ENCODE measurements around the gene PRSS16.

Gene PRSS16

GRCh38 chr6:27251112-27251605, 3.7 kb downstream of the PRSS16 start:
- ATAC-seq (ENCODE audit: low read depth) (peak; percentile 88), DNase-seq (ENCODE audit: low spot score) (peak; percentile 98)
- no peaks in the 10 kb centered on the region for H3K9me3 ChIP-seq (ENCODE audit: severe bottlenecking)
- H3K4me3 ChIP-seq (ENCODE audit: severe bottlenecking) = peak overlapping the region; percentile 69
- H3K27ac ChIP-seq (ENCODE audit: poor library complexity, severe bottlenecking) = peak overlapping the region; percentile 29
- H3K27me3 ChIP-seq (ENCODE audit: insufficient read depth, poor library complexity, severe bottlenecking) = no peaks in the 10 kb centered on the region
- TF ChIP-seq CTCF (IDR thresholded peaks at IDR 0.05; ENCODE audit: poor library complexity, severe bottlenecking) = no peak
- no peaks in the 10 kb centered on the region for H3K4me1 ChIP-seq (ENCODE audit: insufficient read depth, poor library complexity, severe bottlenecking)
- H3K36me3 ChIP-seq (ENCODE audit: low read depth) = no peaks in the 10 kb centered on the region

- no peaks in the 10 kb centered on the region for H3K9me3 ChIP-seq (ENCODE audit: severe bottlenecking)
- H3K36me3 ChIP-seq (ENCODE audit: low read depth) = no peaks in the 10 kb centered on the region
- peak overlapping the region; percentile 29 for H3K27ac ChIP-seq (ENCODE audit: poor library complexity, severe bottlenecking)
- ATAC-seq (ENCODE audit: low read depth) (peak; percentile 84), DNase-seq (ENCODE audit: low spot score) (peak; percentile 91)
- H3K4me3 ChIP-seq (ENCODE audit: severe bottlenecking) = peak overlapping the region; percentile 69
- no peaks in the 10 kb centered on the region for H3K27me3 ChIP-seq (ENCODE audit: insufficient read depth, poor library complexity, severe bottlenecking)
- H3K4me1 ChIP-seq (ENCODE audit: insufficient read depth, poor library complexity, severe bottlenecking) = no peaks in the 10 kb centered on the region
- TF ChIP-seq CTCF (IDR thresholded peaks at IDR 0.05; ENCODE audit: poor library complexity, severe bottlenecking) = peak; percentile 68
Observed at GRCh38 chr6:27251606-27252251, 4.2 kb downstream of the PRSS16 start.

GRCh38 chr6:27254566-27254965, 7.1 kb downstream of the PRSS16 start:
- H3K27me3 ChIP-seq (ENCODE audit: insufficient read depth, poor library complexity, severe bottlenecking) = no peaks in the 10 kb centered on the region

GRCh38 chr6:27255866-27256265, 8.4 kb downstream of the PRSS16 start:
- ATAC-seq (ENCODE audit: low read depth) (no peak), DNase-seq (ENCODE audit: low spot score) (no peak)
- Histone ChIP-seq H3K36me3 (ENCODE audit: low read depth) (no peaks in the 10 kb centered on the region), H3K9me3 (ENCODE audit: severe bottlenecking) (peaks cover 2% of the 10 kb centered on the region), H3K4me3 (ENCODE audit: severe bottlenecking) (no peak overlapping the region), H3K4me1 (ENCODE audit: insufficient read depth, poor library complexity, severe bottlenecking) (no peaks in the 10 kb centered on the region), H3K27me3 (ENCODE audit: insufficient read depth, poor library complexity, severe bottlenecking) (no peaks in the 10 kb centered on the region), H3K27ac (ENCODE audit: poor library complexity, severe bottlenecking) (no peak overlapping the region)
- no peak for TF ChIP-seq CTCF (IDR thresholded peaks at IDR 0.05; ENCODE audit: poor library complexity, severe bottlenecking)

More at GRCh38 chr6:27254566-27254965, 7.1 kb downstream of the PRSS16 start:
- no peak for DNase-seq (ENCODE audit: low spot score)
- H3K27ac ChIP-seq (ENCODE audit: poor library complexity, severe bottlenecking) = no peak overlapping the region
- no peak overlapping the region for H3K4me3 ChIP-seq (ENCODE audit: severe bottlenecking)
- no peaks in the 10 kb centered on the region for H3K9me3 ChIP-seq (ENCODE audit: severe bottlenecking)
- no peaks in the 10 kb centered on the region for H3K36me3 ChIP-seq (ENCODE audit: low read depth)
- no peak for TF ChIP-seq CTCF (IDR thresholded peaks at IDR 0.05; ENCODE audit: poor library complexity, severe bottlenecking)
- H3K4me1 ChIP-seq (ENCODE audit: insufficient read depth, poor library complexity, severe bottlenecking) = no peaks in the 10 kb centered on the region
- ATAC-seq (ENCODE audit: low read depth) = no peak

GRCh38 chr6:27260369-27260768, 12.9 kb downstream of the PRSS16 start:
- no peaks in the 10 kb centered on the region for H3K36me3 ChIP-seq (ENCODE audit: low read depth)

More at GRCh38 chr6:27260369-27260768, 12.9 kb downstream of the PRSS16 start:
- Histone ChIP-seq H3K27me3 (ENCODE audit: insufficient read depth, poor library complexity, severe bottlenecking) (no peaks in the 10 kb centered on the region), H3K4me3 (ENCODE audit: severe bottlenecking) (no peak overlapping the region), H3K27ac (ENCODE audit: poor library complexity, severe bottlenecking) (no peak overlapping the region), H3K4me1 (ENCODE audit: insufficient read depth, poor library complexity, severe bottlenecking) (no peaks in the 10 kb centered on the region), H3K9me3 (ENCODE audit: severe bottlenecking) (peaks cover 2% of the 10 kb centered on the region)
- no peak for DNase-seq (ENCODE audit: low spot score)
- no peak for TF ChIP-seq CTCF (IDR thresholded peaks at IDR 0.05; ENCODE audit: poor library complexity, severe bottlenecking)
- no peak for ATAC-seq (ENCODE audit: low read depth)

Data from RWPE2 (cell line).